OCI-LY3 (cell line): ENCODE measurements around the gene KANSL1.

Experiments
- H2AFZ ChIP-seq: fragments of 200-600, 300-600 bp; shearing (Covaris generic); 2 replicates; pipeline ENCODE4 v1.6.0; 2014; ENCODE audit warnings: antibody characterized with exemption, low read depth, low read length
- H3K27ac ChIP-seq: fragments of 200-600, 300-600 bp; sonication (generic); 2 replicates; pipeline ENCODE4 v1.5.1; 2014; ENCODE audit warnings: mild to moderate bottlenecking, low read length, moderate library complexity, mixed read lengths
- H3K27me3 ChIP-seq: fragments of 200-600, 300-600 bp; sonication (generic); 2 replicates; pipeline ENCODE4 v1.6.1; 2014; ENCODE audit warnings: low read depth, low read length, mixed read lengths
- H3K36me3 ChIP-seq: fragments of 200-600, 300-600 bp; sonication (generic); replicated peaks from 2 replicates; pipeline ENCODE3; 2014; ENCODE audit warnings: low read depth, low read length, mixed read lengths
- H3K4me1 ChIP-seq: fragments of 300-600, 200-600 bp; sonication (generic); 2 replicates; pipeline ENCODE4 v1.6.1; 2014; ENCODE audit warnings: low read length, mixed read lengths
- H3K4me2 ChIP-seq: fragments of 200-600, 300-600 bp; sonication (generic); 2 replicates; pipeline ENCODE4 v1.6.1; 2014; ENCODE audit warnings: low read length, mixed read lengths
- H3K4me3 ChIP-seq: fragments of 300-600, 200-600 bp; sonication (generic); 2 replicates; pipeline ENCODE4 v1.5.1; 2014; ENCODE audit warnings: antibody characterized with exemption, mild to moderate bottlenecking, low read length, moderate library complexity
- H3K79me2 ChIP-seq: fragments of 300-600, 200-600 bp; shearing (Covaris generic); 2 replicates; pipeline ENCODE4 v1.6.1; 2014; ENCODE audit warnings: mild to moderate bottlenecking, low read length, mixed read lengths
- H3K9ac ChIP-seq: fragments of 300-600, 200-600 bp; shearing (Covaris generic); 2 replicates; pipeline ENCODE4 v1.6.0; 2014; ENCODE audit warnings: mild to moderate bottlenecking, low read length, moderate library complexity
- H3K9me3 ChIP-seq: fragments of 200-600, 300-600 bp; shearing (Covaris generic); 2 replicates; pipeline ENCODE4 v1.6.1; 2014; ENCODE audit warnings: low read length, mixed read lengths; ENCODE audit not compliant: insufficient read depth
- H4K20me1 ChIP-seq: fragments of 200-600, 300-600 bp; sonication (generic); 2 replicates; pipeline ENCODE4 v1.6.1; 2016; ENCODE audit warnings: low read length, mixed read lengths; ENCODE audit not compliant: insufficient read depth
- EZH2phosphoT487 ChIP-seq: fragments of 200-600 bp; shearing (Covaris generic); IDR thresholded peaks from 2 replicates; pipeline ENCODE4 v1.6.1; 2018; ENCODE audit warnings: antibody characterized with exemption, mixed run types, low read depth
- TF ChIP-seq, protein P1 (sequence below): fragments of 200-600, 300-600 bp; sonication (generic); IDR thresholded peaks from 2 replicates; pipeline ENCODE4 v1.5.1; 2014; ENCODE audit warnings: antibody characterized with exemption, low read length, low read depth

KANSL1 gene

DNA sequence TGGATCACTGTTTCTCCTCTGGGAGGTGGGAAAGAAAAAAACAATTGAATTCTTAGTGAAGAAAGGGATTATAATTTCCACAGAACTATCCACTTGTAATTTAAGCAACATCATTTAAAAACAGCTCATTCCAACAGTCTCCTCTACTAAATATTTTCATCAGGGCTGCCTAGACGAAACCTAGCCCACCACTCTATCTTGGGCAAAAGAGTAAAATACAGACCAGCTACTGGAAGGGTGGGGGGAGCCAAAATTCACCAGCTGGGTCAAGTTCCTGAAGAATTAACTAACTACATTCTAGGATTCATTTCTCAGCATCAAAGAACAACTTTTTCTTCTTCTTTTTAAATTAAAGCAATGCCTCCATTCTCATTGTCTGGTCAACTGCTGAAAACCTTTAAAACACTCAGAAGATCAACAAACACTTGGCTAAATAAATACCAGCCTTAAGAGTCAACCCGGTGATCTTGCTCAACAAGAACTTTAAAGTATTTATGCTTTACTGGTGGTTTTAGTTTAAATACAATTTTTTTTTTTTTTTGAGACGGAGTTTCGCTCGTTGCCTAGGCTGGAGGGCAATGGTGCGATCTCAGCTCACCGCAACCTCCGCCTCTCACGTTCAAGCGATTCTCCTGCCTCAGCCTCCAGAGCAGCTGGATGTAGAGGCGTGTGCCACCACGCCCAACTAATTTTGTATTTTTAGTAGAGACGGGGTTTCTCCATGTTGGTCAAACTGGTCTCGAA is 25.2 kb downstream of the KANSL1 start:
- Histone ChIP-seq H4K20me1 (peaks cover 96% of the 10 kb centered on the region), H3K9me3 (no peaks in the 10 kb centered on the region), H3K4me1 (no peaks in the 10 kb centered on the region), H3K27me3 (no peaks in the 10 kb centered on the region), H3K4me3 (no peak overlapping the region), H3K79me2 (peaks cover 99% of the 10 kb centered on the region), H2AFZ (no peak overlapping the region), H3K4me2 (no peak overlapping the region), H3K36me3 (peaks cover 44% of the 10 kb centered on the region), H3K27ac (no peak overlapping the region), H3K9ac (no peak overlapping the region)
- TF ChIP-seq, protein P1, sequence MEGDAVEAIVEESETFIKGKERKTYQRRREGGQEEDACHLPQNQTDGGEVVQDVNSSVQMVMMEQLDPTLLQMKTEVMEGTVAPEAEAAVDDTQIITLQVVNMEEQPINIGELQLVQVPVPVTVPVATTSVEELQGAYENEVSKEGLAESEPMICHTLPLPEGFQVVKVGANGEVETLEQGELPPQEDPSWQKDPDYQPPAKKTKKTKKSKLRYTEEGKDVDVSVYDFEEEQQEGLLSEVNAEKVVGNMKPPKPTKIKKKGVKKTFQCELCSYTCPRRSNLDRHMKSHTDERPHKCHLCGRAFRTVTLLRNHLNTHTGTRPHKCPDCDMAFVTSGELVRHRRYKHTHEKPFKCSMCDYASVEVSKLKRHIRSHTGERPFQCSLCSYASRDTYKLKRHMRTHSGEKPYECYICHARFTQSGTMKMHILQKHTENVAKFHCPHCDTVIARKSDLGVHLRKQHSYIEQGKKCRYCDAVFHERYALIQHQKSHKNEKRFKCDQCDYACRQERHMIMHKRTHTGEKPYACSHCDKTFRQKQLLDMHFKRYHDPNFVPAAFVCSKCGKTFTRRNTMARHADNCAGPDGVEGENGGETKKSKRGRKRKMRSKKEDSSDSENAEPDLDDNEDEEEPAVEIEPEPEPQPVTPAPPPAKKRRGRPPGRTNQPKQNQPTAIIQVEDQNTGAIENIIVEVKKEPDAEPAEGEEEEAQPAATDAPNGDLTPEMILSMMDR = no peak
- no peak for TF ChIP-seq EZH2phosphoT487

GRCh38 chr17:46167267-46167666 is 26.0 kb downstream of the KANSL1 start:
- Histone ChIP-seq H3K36me3 (peaks cover 42% of the 10 kb centered on the region), H4K20me1 (peaks cover 96% of the 10 kb centered on the region), H3K9ac (no peak overlapping the region), H3K27me3 (no peaks in the 10 kb centered on the region), H3K4me2 (no peak overlapping the region), H3K4me1 (no peaks in the 10 kb centered on the region), H3K79me2 (peaks cover 99% of the 10 kb centered on the region), H3K9me3 (no peaks in the 10 kb centered on the region), H3K4me3 (no peak overlapping the region), H2AFZ (no peak overlapping the region), H3K27ac (no peak overlapping the region)
- TF ChIP-seq EZH2phosphoT487 = no peak
- TF ChIP-seq, protein P1 = no peak

GRCh38 chr17:46166692-46167249 is 26.5 kb downstream of the KANSL1 start:
- Histone ChIP-seq H3K27ac (no peak overlapping the region), H3K4me3 (no peak overlapping the region), H3K27me3 (no peaks in the 10 kb centered on the region), H3K9ac (no peak overlapping the region), H2AFZ (no peak overlapping the region), H3K4me1 (no peaks in the 10 kb centered on the region), H3K36me3 (peaks cover 38% of the 10 kb centered on the region), H3K79me2 (peaks cover 99% of the 10 kb centered on the region), H3K9me3 (no peaks in the 10 kb centered on the region), H4K20me1 (peaks cover 96% of the 10 kb centered on the region), H3K4me2 (no peak overlapping the region)
- TF ChIP-seq, protein P1 = no peak

DNA sequence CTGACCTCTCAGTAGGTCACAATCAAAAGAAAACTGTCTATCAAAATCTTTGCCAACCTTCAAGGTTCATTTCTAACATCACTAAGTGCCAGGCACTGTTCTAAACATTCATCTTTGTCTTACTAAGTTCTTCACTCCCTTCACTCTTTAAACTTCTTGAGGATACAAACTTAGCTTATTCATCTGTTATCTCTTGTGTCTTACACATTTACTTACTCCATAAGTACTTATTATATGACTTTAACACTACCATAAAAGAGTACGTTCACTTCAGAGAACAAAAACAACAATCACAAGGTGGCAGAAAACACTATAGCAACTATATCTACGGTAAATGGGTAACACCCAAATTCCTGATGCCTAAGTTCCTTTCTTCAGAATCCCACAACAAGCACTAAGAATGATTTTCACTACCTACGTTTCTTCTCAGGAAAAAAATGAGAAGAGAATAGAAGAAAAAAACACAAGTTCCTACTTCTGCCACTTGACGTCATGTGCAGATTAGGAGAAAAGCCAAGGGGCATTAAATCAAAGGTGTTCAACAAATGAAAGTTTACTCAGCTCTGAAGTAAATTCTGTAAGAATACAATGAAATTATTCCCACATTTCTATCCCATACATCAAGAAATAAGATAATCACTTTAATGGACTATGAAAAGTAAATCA is 29.2 kb downstream of the KANSL1 start:
- Histone ChIP-seq H2AFZ (no peak overlapping the region), H3K4me1 (no peaks in the 10 kb centered on the region), H3K9ac (no peak overlapping the region), H3K36me3 (peaks cover 12% of the 10 kb centered on the region), H3K27me3 (no peaks in the 10 kb centered on the region), H3K27ac (no peak overlapping the region), H3K79me2 (peaks cover 98% of the 10 kb centered on the region), H3K4me3 (no peak overlapping the region), H3K9me3 (no peaks in the 10 kb centered on the region), H4K20me1 (peaks cover 95% of the 10 kb centered on the region), H3K4me2 (no peak overlapping the region)
- TF ChIP-seq, protein P1 = no peak
- no peak for TF ChIP-seq EZH2phosphoT487
